ENCODE measurements around the gene PYHIN1.

Gene PYHIN1

GRCh38 chr1:159014003-159014571 lies 82.7 kb downstream of the PYHIN1 start:
- no peak for DNase-seq (ENCODE audit: low spot score)

GRCh38 chr1:159014851-159015250 lies 83.5 kb downstream of the PYHIN1 start:
- DNase-seq (ENCODE audit: low spot score), result no peak

GRCh38 chr1:159015440-159015909 lies 84.1 kb downstream of the PYHIN1 start:
- DNase-seq (ENCODE audit: low spot score), result no peak

- no peak for DNase-seq (ENCODE audit: low spot score)
These were observed 92.4 kb downstream of the PYHIN1 start for GRCh38 chr1:159023723-159024122.

GRCh38 chr1:159025043-159025442 lies 93.7 kb downstream of the PYHIN1 start:
- no peak for DNase-seq (ENCODE audit: low spot score)
